HS-27A (cell line): ENCODE results near the gene TMEM145.

Experiments
- DNase-seq: peaks from one replicate; pipeline ENCODE4 v3.0.0-alpha.2; 2012; ENCODE audit warnings: low read depth, missing footprints

TMEM145 gene

GRCh38 chr19:42288881-42289555 is 24.1 kb upstream of the TMEM145 start:
- DNase-seq: no peak

GRCh38 chr19:42289556-42290041 is 23.5 kb upstream of the TMEM145 start:
- no peak for DNase-seq

- no peak for DNase-seq
These were observed 23.0 kb upstream of the TMEM145 start for GRCh38 chr19:42290136-42290522.

- DNase-seq: no peak
These were observed 22.3 kb upstream of the TMEM145 start for GRCh38 chr19:42290523-42291434.

- no peak for DNase-seq
These were observed 21.7 kb upstream of the TMEM145 start for GRCh38 chr19:42291435-42291810.

- DNase-seq: no peak
These were observed 20.8 kb upstream of the TMEM145 start for GRCh38 chr19:42292042-42292960.

- DNase-seq: no peak
These were observed 20.1 kb upstream of the TMEM145 start for GRCh38 chr19:42292963-42293362.

GRCh38 chr19:42293540-42293939 is 19.6 kb upstream of the TMEM145 start:
- DNase-seq: no peak

- no peak for DNase-seq
These were observed 19.2 kb upstream of the TMEM145 start for GRCh38 chr19:42293948-42294347.

- DNase-seq: no peak
These were observed 18.5 kb upstream of the TMEM145 start for GRCh38 chr19:42294471-42295137.

- no peak for DNase-seq
These were observed 17.8 kb upstream of the TMEM145 start for GRCh38 chr19:42295342-42295741.

GRCh38 chr19:42295831-42296525 is 17.1 kb upstream of the TMEM145 start:
- no peak for DNase-seq

- no peak for DNase-seq
These were observed 16.1 kb upstream of the TMEM145 start for GRCh38 chr19:42297039-42297438.

- DNase-seq: no peak
These were observed 11.4 kb upstream of the TMEM145 start, which contains the start of gene PRR19 for GRCh38 chr19:42301646-42302203. Gene PRR19, plus strand, starts transcription at chr19:42302132. Its CDS starts 7,453 bp downstream, at chr19:42309585.

GRCh38 chr19:42303101-42303464 is 10.0 kb upstream of the TMEM145 start:
- DNase-seq: no peak

GRCh38 chr19:42303876-42304275 is 9.2 kb upstream of the TMEM145 start:
- DNase-seq: no peak

GRCh38 chr19:42306646-42307045 is 6.5 kb upstream of the TMEM145 start:
- no peak for DNase-seq

GRCh38 chr19:42309686-42310085 is 3.4 kb upstream of the TMEM145 start:
- DNase-seq: no peak

- DNase-seq: no peak
These were observed 1.5 kb upstream of the TMEM145 start for GRCh38 chr19:42311657-42312056.

- no peak for DNase-seq
These were observed 739 bp upstream of the TMEM145 start for GRCh38 chr19:42312370-42312769.
